HepG2 (cell line): ENCODE results near the gene MMP28. TPM values are rescaled to one million over a fixed set of nuclear protein-coding genes. Genes with fewer than 3 reads are reported as not detected.

Experiments
- ATAC-seq: fragments of 200-7000 bp; cut with Tn5 transposase; 3 replicates; pipeline ENCODE4 v1.9.1; 2020; ENCODE audit warnings: mild to moderate bottlenecking, moderate library complexity
- BruUV-seq: library from RNA; stranded (reverse); fragments of 400-500 nt; replicated peaks from 2 replicates; lab custom pipeline; 2021; lab: Mats Ljungman, UMichigan
- CTCF ChIA-PET: fragments of 300-600 bp; formaldehyde crosslinking; extraction: SDS; loops from one replicate; lab custom pipeline; 2021; ENCODE audit warnings: low total read pairs, inconsistent platforms, low intra/inter-chr PET ratio; lab: Yijun Ruan, JAX
- POLR2A ChIA-PET: fragments of 350-600 bp; sonication (Branson Sonifier 250); formaldehyde crosslinking; loops from one replicate; lab custom pipeline; 2020; ENCODE audit warnings: antibody characterized with exemption, inconsistent platforms; lab: Yijun Ruan, JAX
- DNase-seq: peaks from one replicate; pipeline ENCODE4 v3.0.0-alpha.2; 2015; ENCODE audit warnings: low spot score
- FAIRE-seq: peaks from 3 replicates; lab custom pipeline; 2011; peaks lifted over from hg19 to GRCh38; lab: Jason Lieb, UNC
- H2AFZ ChIP-seq: one replicate; pipeline ENCODE4 v1.6.1; 2011; ENCODE audit warnings: low read length, inconsistent platforms
- H3K27ac ChIP-seq: fragments of 300-600 bp; 3 replicates; pipeline ENCODE4 v1.8.0; 2011; ENCODE audit warnings: mixed run types, mild to moderate bottlenecking, mixed read lengths, low read length, inconsistent platforms; ENCODE audit not compliant: insufficient read depth; ENCODE audit errors: extremely low read length
- H3K27me3 ChIP-seq, 2 experiments: fragments of 200-600 bp in 1 of 2; 2 replicates in 1 of 2; 3 replicates in 1 of 2; pipeline versions ENCODE4 v1.6.0 to v1.8.0; 2011; ENCODE audit warnings: low read length in 2 of 2, mild to moderate bottlenecking in 2 of 2, moderate library complexity in 2 of 2, inconsistent platforms in 1 of 2; ENCODE audit not compliant: insufficient read depth in 2 of 2, control insufficient read depth in 1 of 2
- H3K36me3 ChIP-seq, 2 experiments: fragments of 200-600 bp in 1 of 2; replicated peaks in 1 of 2; 2 replicates in 1 of 2; 3 replicates in 1 of 2; pipeline versions ENCODE4 v1.5.1 to v1.8.0; 2011; ENCODE audit warnings: low read length in 2 of 2, inconsistent platforms in 1 of 2; ENCODE audit not compliant: insufficient read depth in 2 of 2, control insufficient read depth in 1 of 2
- H3K4me1 ChIP-seq: 2 replicates; pipeline ENCODE4 v1.5.1; 2012; ENCODE audit warnings: low read length, inconsistent platforms; ENCODE audit not compliant: insufficient read depth
- H3K4me2 ChIP-seq: 2 replicates; pipeline ENCODE4 v1.6.0; 2011; ENCODE audit warnings: low read depth, low read length, inconsistent platforms
- H3K4me3 ChIP-seq, 3 experiments: fragments of 200-600 bp in 1 of 3; sonication (generic), shearing (Covaris generic) in 1 of 3; replicated peaks in 1 of 3; 2 replicates each; pipeline ENCODE4 v1.5.1; 2011 to 2016; ENCODE audit warnings: low read length in 3 of 3, inconsistent platforms in 2 of 3, low read depth in 2 of 3, mild to moderate bottlenecking in 2 of 3, control low read depth in 1 of 3, mixed read lengths in 1 of 3; ENCODE audit not compliant: insufficient read depth in 1 of 3
- H3K79me2 ChIP-seq: one replicate; pipeline ENCODE4 v1.6.1; 2011; ENCODE audit warnings: low read length, inconsistent platforms; ENCODE audit not compliant: insufficient read depth
- H3K9ac ChIP-seq: 2 replicates; pipeline ENCODE4 v1.6.0; 2011; ENCODE audit warnings: mild to moderate bottlenecking, low read depth, low read length, inconsistent platforms; ENCODE audit not compliant: insufficient read depth
- H3K9me3 ChIP-seq: 2 replicates; pipeline ENCODE4 v1.5.1; 2012; ENCODE audit warnings: mild to moderate bottlenecking, low read length
- H4K20me1 ChIP-seq: 2 replicates; pipeline ENCODE4 v1.6.0; 2011; ENCODE audit warnings: inconsistent platforms, mild to moderate bottlenecking, low read length, moderate library complexity; ENCODE audit not compliant: insufficient read depth
- ETV6 ChIP-seq: sonication (generic); formaldehyde crosslinking; conservative IDR thresholded peaks from 2 replicates; pipeline ENCODE4 v1.4.0; 2020; ENCODE audit warnings: missing genetic modification reagents
- KLF15 ChIP-seq: sonication (generic); formaldehyde crosslinking; IDR thresholded peaks from 2 replicates; pipeline ENCODE4 v1.8.1; 2023; ENCODE audit warnings: borderline replicate concordance, mild to moderate bottlenecking, inconsistent platforms, missing genetic modification reagents, mixed read lengths
- MBD4 ChIP-seq: IDR thresholded peaks from 2 replicates; pipeline ENCODE4 v1.6.1; 2012; ENCODE audit warnings: low read length, inconsistent platforms, borderline replicate concordance
- RFX3 ChIP-seq: IDR thresholded peaks from 2 replicates; pipeline ENCODE4 v1.6.1; 2016; ENCODE audit warnings: missing biosample characterization, missing genetic modification reagents
- RXRA ChIP-seq: sonication (generic); formaldehyde crosslinking; IDR thresholded peaks from 2 replicates; pipeline ENCODE4 v1.5.1; 2020; ENCODE audit warnings: missing genetic modification reagents
- STAG1 ChIP-seq: sonication (generic); formaldehyde crosslinking; IDR thresholded peaks from 2 replicates; pipeline ENCODE4 v1.4.0; 2020; ENCODE audit warnings: missing genetic modification reagents
- XRCC5 ChIP-seq: fragments of 200-400 bp; formaldehyde crosslinking; optimal IDR thresholded peaks from 2 replicates; pipeline ENCODE3; 2017; ENCODE audit warnings: mild to moderate bottlenecking, low read length
- ZFP90 ChIP-seq: sonication (generic); formaldehyde crosslinking; IDR thresholded peaks from 2 replicates; pipeline ENCODE4 v1.8.0; 2022; ENCODE audit warnings: missing genetic modification reagents, mild to moderate bottlenecking, inconsistent platforms, borderline replicate concordance
- WGBS: methylation state at CpG from one replicate; pipeline ENCODE4 v1.1.6; 2017; ENCODE audit warnings: low lambda C conversion rate; 5-methylcytosine and 5-hydroxymethylcytosine counted together
- in situ Hi-C: cut with HindIII; loops from 2 replicates; pipeline ENCODE4 v1.10.0; 2017; ENCODE audit warnings: low pct_unique_long_range_greater_than_20kb; ENCODE audit not compliant: extremely low pct_ligation_motif_present
- intact Hi-C: fragments of 100-400 bp; cut with micrococcal nuclease; formaldehyde crosslinking; loops from one replicate; pipeline ENCODE4 v1.10.0; 2022; ENCODE audit not compliant: unreplicated experiment
- polyA plus RNA-seq, 8 experiments: library from polyadenylated mRNA; depleted of rRNA in 3 of 8; stranded (reverse) in 7 of 8; unstranded in 1 of 8; fragments of >200 nt; fragmentation: Illumina TruSeq in 4 of 8; extraction: Trizol in 4 of 8; gene quantifications; 2 replicates each; pipeline versions ENCODE4 v1.2.1 to v1.2.3, GENCODE V29; 2011 to 2016; ENCODE audit warnings: low read depth in 4 of 8, missing spikeins in 1 of 8, mixed read lengths in 1 of 8; ENCODE audit not compliant: insufficient read depth in 1 of 8
- total RNA-seq, 5 experiments: library from RNA; depleted of rRNA; stranded (reverse); fragments of >200 nt; fragmentation: Illumina TruSeq; extraction: Trizol; gene quantifications; 2 replicates each; pipeline ENCODE4 v1.2.3, GENCODE V29; 2016; ENCODE audit warnings: low read depth in 1 of 5
- TF ChIP-seq, protein P1 (sequence below): sonication (generic); formaldehyde crosslinking; IDR thresholded peaks from 2 replicates; pipeline ENCODE4 v1.5.1; 2020; ENCODE audit warnings: mild to moderate bottlenecking, missing genetic modification reagents, moderate library complexity
- TF ChIP-seq, protein P2 (sequence below): sonication (generic); formaldehyde crosslinking; IDR thresholded peaks from 2 replicates; pipeline ENCODE4 v1.5.0; 2020; ENCODE audit warnings: mild to moderate bottlenecking, missing genetic modification reagents, borderline replicate concordance

The MMP28 gene
- total and polyA plus RNA-seq, 2 of the 13 experiments (the other 11 are each of a cell fraction or from before 2014, with no cell fraction given) = not detected

DNA sequence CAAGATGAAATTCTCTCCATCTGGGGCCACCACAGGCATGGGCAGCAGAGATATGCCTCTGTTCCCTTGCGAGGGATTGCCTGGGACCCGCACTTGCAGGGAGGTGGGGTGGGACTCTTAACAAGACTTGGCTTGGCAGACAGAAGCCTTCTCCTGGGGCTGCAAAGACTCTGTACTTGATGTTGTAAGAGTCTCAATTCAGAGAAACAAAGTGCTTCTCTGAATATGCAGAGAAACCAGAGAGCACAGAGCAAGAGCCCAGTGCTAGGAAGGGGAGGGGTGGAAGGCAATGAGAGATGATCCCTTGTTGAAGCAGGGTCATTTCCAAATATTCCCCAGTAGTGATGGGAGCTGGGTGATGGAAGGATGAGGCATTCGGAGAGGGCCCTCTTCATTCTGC is 2.2 kb downstream of the MMP28 start:
- 13% methylated on average over 3 of the region's 3 CpGs for WGBS
- H3K36me3 ChIP-seq = no peaks in the 10 kb centered on the region
- no peak for DNase-seq
- H3K9me3 ChIP-seq = no peaks in the 10 kb centered on the region
- no peak overlapping the region for H2AFZ ChIP-seq
- ChIA-PET POLR2A (no interaction called here), CTCF (no interaction called here)
- peaks cover 6% of the 10 kb centered on the region; the same call in 1 of the 2 replicates for H3K4me1 ChIP-seq
- no peak overlapping the region for H3K27ac ChIP-seq
- no peaks in the 10 kb centered on the region for H3K79me2 ChIP-seq
- H3K9ac ChIP-seq = no peak overlapping the region
- no peak for FAIRE-seq
- in situ Hi-C loops = no loop called here
- H4K20me1 ChIP-seq = no peaks in the 10 kb centered on the region
- intact Hi-C loops = loop anchor here (1.0 kb wide), 1 partner anchor 9 kb away; no protein-coding TSS in a partner anchor
- no TSS peak for BruUV-seq
- peaks cover 13 to 75% of the 10 kb centered on the region in 2 experiments; a peak in 4 of 5 replicates for H3K27me3 ChIP-seq
- H3K4me3 ChIP-seq = no peak overlapping the region
- no peak overlapping the region for H3K4me2 ChIP-seq
- TF ChIP-seq RXRA (no peak), ZFP90 (CRISPR knock-in tag) (no peak), XRCC5 (no peak), MBD4 (no peak), ETV6 (no peak), KLF15 (CRISPR knock-in tag) (no peak), STAG1 (CRISPR knock-in tag) (no peak), RFX3 (CRISPR knock-in tag) (no peak)
- TF ChIP-seq, protein P1, sequence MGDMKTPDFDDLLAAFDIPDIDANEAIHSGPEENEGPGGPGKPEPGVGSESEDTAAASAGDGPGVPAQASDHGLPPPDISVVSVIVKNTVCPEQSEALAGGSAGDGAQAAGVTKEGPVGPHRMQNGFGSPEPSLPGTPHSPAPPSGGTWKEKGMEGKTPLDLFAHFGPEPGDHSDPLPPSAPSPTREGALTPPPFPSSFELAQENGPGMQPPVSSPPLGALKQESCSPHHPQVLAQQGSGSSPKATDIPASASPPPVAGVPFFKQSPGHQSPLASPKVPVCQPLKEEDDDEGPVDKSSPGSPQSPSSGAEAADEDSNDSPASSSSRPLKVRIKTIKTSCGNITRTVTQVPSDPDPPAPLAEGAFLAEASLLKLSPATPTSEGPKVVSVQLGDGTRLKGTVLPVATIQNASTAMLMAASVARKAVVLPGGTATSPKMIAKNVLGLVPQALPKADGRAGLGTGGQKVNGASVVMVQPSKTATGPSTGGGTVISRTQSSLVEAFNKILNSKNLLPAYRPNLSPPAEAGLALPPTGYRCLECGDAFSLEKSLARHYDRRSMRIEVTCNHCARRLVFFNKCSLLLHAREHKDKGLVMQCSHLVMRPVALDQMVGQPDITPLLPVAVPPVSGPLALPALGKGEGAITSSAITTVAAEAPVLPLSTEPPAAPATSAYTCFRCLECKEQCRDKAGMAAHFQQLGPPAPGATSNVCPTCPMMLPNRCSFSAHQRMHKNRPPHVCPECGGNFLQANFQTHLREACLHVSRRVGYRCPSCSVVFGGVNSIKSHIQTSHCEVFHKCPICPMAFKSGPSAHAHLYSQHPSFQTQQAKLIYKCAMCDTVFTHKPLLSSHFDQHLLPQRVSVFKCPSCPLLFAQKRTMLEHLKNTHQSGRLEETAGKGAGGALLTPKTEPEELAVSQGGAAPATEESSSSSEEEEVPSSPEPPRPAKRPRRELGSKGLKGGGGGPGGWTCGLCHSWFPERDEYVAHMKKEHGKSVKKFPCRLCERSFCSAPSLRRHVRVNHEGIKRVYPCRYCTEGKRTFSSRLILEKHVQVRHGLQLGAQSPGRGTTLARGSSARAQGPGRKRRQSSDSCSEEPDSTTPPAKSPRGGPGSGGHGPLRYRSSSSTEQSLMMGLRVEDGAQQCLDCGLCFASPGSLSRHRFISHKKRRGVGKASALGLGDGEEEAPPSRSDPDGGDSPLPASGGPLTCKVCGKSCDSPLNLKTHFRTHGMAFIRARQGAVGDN (CRISPR knock-in tag) = no peak
- TF ChIP-seq, protein P2, sequence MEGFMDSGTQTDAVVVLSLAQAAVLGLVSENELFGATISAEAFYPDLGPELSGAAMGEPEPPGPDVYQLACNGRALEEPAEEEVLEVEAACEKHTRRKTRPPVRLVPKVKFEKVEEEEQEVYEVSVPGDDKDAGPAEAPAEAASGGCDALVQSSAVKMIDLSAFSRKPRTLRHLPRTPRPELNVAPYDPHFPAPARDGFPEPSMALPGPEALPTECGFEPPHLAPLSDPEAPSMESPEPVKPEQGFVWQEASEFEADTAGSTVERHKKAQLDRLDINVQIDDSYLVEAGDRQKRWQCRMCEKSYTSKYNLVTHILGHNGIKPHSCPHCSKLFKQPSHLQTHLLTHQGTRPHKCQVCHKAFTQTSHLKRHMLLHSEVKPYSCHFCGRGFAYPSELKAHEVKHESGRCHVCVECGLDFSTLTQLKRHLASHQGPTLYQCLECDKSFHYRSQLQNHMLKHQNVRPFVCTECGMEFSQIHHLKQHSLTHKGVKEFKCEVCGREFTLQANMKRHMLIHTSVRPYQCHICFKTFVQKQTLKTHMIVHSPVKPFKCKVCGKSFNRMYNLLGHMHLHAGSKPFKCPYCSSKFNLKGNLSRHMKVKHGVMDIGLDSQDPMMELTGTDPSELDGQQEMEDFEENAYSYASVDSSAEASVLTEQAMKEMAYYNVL (CRISPR knock-in tag) = no peak
- no peak for ATAC-seq
